ENCODE results near the gene NPR2.

The NPR2 gene

GRCh38 chr9:35845824-35846771 lies 54.7 kb downstream of the NPR2 start:
- H3K9me3 Mint-ChIP-seq, result no peaks in the 10 kb centered on the region
- no peaks in the 10 kb centered on the region for H3K27me3 Mint-ChIP-seq
- H3K4me3 Mint-ChIP-seq, result peak overlapping the region; percentile 51
- H3K4me1 Mint-ChIP-seq, result peaks cover 24% of the 10 kb centered on the region
- H3K36me3 Mint-ChIP-seq, result no peaks in the 10 kb centered on the region
- H3K27ac Mint-ChIP-seq, result peak overlapping the region; percentile 57

DNA sequence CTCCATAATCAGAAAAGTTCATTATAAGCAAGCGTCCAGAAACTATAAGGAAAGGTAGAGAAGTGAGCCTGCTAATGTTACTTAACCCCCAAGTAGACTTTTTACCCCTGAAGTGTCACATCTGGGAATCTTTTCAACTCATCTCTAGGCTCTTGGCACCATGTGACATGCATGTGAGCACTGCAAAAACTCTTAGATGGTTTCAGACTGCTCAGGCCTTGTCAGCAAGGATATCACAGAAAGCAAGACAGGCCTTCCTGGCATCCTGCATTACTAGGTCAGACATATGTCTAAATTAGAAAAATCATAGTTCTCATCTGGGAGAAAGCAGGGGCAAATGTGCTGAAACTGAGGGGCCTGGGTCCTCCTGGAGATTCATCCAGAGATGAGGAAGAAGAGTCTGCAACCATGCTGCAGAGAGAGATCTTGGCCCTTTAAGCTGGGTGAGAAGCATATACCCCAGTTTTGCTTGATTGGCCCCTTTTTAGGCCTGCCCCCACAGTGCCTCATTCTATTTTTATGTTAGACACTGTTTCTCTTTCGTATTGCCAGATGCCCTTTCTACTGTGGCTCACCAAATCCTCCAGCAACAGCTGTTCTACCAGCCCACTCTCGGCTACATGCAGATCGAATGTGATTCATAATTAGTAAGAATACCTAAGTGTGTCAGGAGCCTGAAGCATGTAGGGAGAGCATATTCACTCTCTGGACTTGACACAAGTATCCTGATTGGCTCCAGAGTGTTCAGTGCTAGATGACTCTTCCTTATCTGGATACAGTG lies 56.6 kb downstream of the NPR2 start:
- Mint-ChIP-seq H3K27me3 (no peaks in the 10 kb centered on the region), H3K9me3 (no peaks in the 10 kb centered on the region), H3K36me3 (no peaks in the 10 kb centered on the region), H3K27ac (no peak overlapping the region), H3K4me3 (no peak overlapping the region), H3K4me1 (peaks cover 24% of the 10 kb centered on the region)

DNA sequence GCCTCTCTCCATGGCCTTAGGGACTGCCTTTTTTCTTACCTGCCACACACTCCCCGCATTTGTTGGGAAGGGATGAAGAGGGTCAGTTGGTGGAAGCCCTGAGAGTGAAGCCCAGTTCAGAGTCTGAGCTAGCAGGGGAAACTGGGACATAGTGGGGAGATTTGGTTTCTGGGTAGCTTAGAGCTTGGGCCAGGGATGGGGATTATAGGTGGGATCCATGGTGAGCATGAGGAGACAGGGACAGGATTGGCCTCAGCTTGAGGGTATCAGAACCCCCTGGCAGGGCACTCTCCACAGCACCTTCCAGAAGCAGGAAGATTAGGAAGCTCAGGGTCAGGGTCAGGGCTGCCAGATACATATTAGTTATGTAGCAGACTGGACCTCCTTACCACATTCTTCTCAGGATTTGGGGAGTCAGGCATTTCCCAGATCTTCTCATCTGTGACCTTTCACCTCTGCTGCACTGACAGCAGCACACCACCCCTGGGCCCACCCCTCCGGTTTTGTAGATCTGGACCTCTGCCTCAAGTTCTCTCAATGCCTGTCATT lies 61.0 kb downstream of the NPR2 start:
- Mint-ChIP-seq H3K4me3 (no peak overlapping the region), H3K27me3 (no peaks in the 10 kb centered on the region), H3K4me1 (no peaks in the 10 kb centered on the region), H3K27ac (no peak overlapping the region), H3K9me3 (no peaks in the 10 kb centered on the region), H3K36me3 (no peaks in the 10 kb centered on the region)

DNA sequence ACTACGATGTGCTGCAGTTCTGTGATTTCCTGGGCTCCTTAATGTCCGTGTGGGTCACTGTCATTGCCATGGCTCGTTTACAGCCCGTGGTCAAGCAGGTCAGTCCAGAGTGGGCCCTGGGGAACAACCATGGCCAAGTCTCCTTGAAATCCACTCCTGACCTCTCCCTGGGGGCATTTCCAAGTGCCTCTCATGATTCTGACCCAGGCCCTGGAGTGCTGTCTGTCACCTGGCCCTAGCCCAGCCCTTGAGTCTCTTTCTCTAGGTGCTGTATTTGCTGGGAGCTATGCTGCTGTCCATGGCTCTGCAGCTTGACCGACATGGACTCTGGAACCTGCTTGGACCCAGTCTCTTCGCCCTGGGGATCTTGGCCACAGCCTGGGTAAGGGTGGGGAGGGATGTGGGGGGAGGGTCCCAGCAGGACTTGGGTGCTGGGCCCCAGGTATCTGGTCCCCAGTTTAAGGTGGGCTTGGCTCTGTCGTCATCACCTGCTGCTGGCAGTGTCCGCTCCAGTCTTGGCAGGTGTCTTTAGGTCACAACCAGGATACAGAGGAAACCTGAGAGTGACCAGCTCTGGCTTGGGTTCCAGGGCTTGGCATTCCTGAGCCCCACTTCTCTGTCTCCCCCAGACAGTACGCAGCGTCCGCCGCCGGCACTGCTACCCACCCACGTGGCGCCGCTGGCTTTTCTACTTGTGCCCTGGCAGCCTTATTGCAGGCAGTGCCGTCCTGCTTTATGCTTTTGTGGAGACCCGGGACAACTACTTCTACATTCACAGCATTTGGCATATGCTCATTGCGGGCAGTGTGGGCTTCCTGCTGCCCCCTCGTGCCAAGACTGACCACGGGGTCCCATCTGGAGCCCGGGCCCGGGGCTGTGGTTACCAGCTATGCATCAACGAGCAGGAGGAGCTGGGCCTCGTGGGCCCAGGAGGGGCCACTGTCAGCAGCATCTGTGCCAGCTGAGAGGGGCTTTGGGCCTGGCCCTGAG lies 61.8 kb downstream of the NPR2 start:
- no peaks in the 10 kb centered on the region for H3K9me3 Mint-ChIP-seq
- H3K27me3 Mint-ChIP-seq, result no peaks in the 10 kb centered on the region
- H3K36me3 Mint-ChIP-seq, result no peaks in the 10 kb centered on the region
- no peaks in the 10 kb centered on the region for H3K4me1 Mint-ChIP-seq
- H3K4me3 Mint-ChIP-seq, result no peak overlapping the region
- H3K27ac Mint-ChIP-seq, result no peak overlapping the region

- Mint-ChIP-seq H3K27ac (no peak overlapping the region), H3K4me3 (no peak overlapping the region), H3K4me1 (peaks cover 6% of the 10 kb centered on the region), H3K36me3 (no peaks in the 10 kb centered on the region), H3K27me3 (no peaks in the 10 kb centered on the region), H3K9me3 (no peaks in the 10 kb centered on the region)
Observed at GRCh38 chr9:35854091-35854762, 62.8 kb downstream of the NPR2 start.

DNA sequence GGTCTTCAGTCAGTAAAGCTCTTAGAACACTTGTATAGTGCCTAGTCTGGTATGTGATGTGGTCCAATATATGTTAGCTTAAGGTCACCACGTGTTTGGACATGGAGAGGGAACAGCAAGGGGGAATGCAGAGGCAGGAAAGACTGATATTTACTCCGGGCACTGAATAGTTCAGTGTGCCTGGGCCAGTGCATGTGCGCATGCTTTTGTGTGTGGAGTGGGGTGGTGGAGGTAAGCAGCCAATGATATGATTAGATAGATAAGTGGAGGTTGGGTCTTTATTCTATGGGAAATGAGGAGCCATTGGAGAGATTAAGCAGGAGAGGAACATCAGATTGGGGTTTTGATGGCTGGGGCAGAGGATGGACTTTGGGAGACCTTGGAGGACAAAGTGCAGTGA lies 64.8 kb downstream of the NPR2 start:
- H3K4me1 Mint-ChIP-seq, result peaks cover 6% of the 10 kb centered on the region
- H3K27me3 Mint-ChIP-seq, result no peaks in the 10 kb centered on the region
- no peak overlapping the region for H3K27ac Mint-ChIP-seq
- no peaks in the 10 kb centered on the region for H3K36me3 Mint-ChIP-seq
- H3K9me3 Mint-ChIP-seq, result no peaks in the 10 kb centered on the region
- no peak overlapping the region for H3K4me3 Mint-ChIP-seq

DNA sequence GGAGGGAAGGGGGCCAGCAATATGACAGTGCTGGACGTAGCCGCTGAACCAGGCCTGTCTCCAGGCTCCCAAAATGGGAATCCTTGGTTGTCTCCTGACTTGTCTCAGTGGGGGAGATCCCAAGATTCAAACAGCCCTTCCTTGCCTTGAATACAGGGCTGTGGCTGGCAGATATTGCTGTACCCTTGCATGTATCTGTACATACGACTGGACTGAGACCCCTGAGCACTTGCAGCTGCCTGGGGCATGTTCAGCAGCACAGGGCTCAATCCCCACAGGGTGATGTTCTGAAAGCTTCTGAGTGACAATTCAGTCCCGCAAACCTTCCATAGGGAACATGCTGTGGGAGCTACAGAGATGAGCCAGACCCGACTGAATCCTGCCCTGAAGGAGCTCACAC lies 65.5 kb downstream of the NPR2 start:
- no peaks in the 10 kb centered on the region for H3K27me3 Mint-ChIP-seq
- H3K27ac Mint-ChIP-seq, result no peak overlapping the region
- H3K4me1 Mint-ChIP-seq, result peaks cover 6% of the 10 kb centered on the region

GRCh38 chr9:35858458-35858857 lies 67.1 kb downstream of the NPR2 start:
- no peak overlapping the region for H3K4me3 Mint-ChIP-seq
- no peak overlapping the region for H3K27ac Mint-ChIP-seq
- H3K9me3 Mint-ChIP-seq, result no peaks in the 10 kb centered on the region
- H3K36me3 Mint-ChIP-seq, result no peaks in the 10 kb centered on the region
- peaks cover 1% of the 10 kb centered on the region for H3K27me3 Mint-ChIP-seq
- peaks cover 6% of the 10 kb centered on the region for H3K4me1 Mint-ChIP-seq

More for the DNA sequence above, 65.5 kb downstream of the NPR2 start:
- Mint-ChIP-seq H3K4me3 (no peak overlapping the region), H3K9me3 (no peaks in the 10 kb centered on the region), H3K36me3 (no peaks in the 10 kb centered on the region)
